DND-41 (cell line): Measurements from ENCODE around the gene CMC2.

Experiments used
- ATAC-seq: fragments of 200-7000 bp; cut with Tn5 transposase; 3 replicates; pipeline ENCODE4 v1.9.1; 2021; ENCODE audit warnings: low read depth; ENCODE audit not compliant: insufficient read depth
- DNase-seq: peaks from one replicate; pipeline ENCODE4 v3.0.0-alpha.2; 2020
- H2AFZ ChIP-seq: 2 replicates; pipeline ENCODE4 v1.6.0; 2012; ENCODE audit warnings: low read depth, low read length
- H3K27ac ChIP-seq: 2 replicates; pipeline ENCODE4 v1.5.1; 2012; ENCODE audit warnings: low read length, inconsistent platforms
- H3K27me3 ChIP-seq: fragments of 200-600 bp; sonication (generic); 2 replicates; pipeline ENCODE4 v1.6.0; 2012; ENCODE audit warnings: low read length, mild to moderate bottlenecking, inconsistent platforms; ENCODE audit not compliant: insufficient read depth, poor library complexity
- H3K36me3 ChIP-seq: 2 replicates; pipeline ENCODE4 v1.5.1; 2012; ENCODE audit warnings: low read length, inconsistent platforms; ENCODE audit not compliant: insufficient read depth
- H3K4me1 ChIP-seq: 2 replicates; pipeline ENCODE4 v1.5.1; 2012; ENCODE audit warnings: mild to moderate bottlenecking, low read length; ENCODE audit not compliant: insufficient read depth
- H3K4me2 ChIP-seq: 2 replicates; pipeline ENCODE4 v1.6.0; 2012; ENCODE audit warnings: mild to moderate bottlenecking, moderate library complexity, low read length, inconsistent platforms; ENCODE audit not compliant: insufficient read depth
- H3K4me3 ChIP-seq, 2 experiments: fragments of 200-600 bp in 1 of 2; shearing (Covaris generic) in 1 of 2; 2 replicates each; pipeline ENCODE4 v1.5.1; 2012 to 2016; ENCODE audit warnings: inconsistent platforms in 2 of 2, low read length in 2 of 2, mild to moderate bottlenecking in 2 of 2, low read depth in 1 of 2, moderate library complexity in 1 of 2
- H3K79me2 ChIP-seq: 2 replicates; pipeline ENCODE4 v1.6.0; 2012; ENCODE audit warnings: low read length, inconsistent platforms; ENCODE audit not compliant: insufficient read depth
- H3K9ac ChIP-seq: 2 replicates; pipeline ENCODE4 v1.6.0; 2012; ENCODE audit warnings: low read depth, mild to moderate bottlenecking, inconsistent platforms, low read length, moderate library complexity
- H3K9me3 ChIP-seq: 2 replicates; pipeline ENCODE4 v1.5.1; 2012; ENCODE audit warnings: low read length, moderate library complexity, mild to moderate bottlenecking, inconsistent platforms; ENCODE audit not compliant: insufficient read depth, severe bottlenecking
- H4K20me1 ChIP-seq: 2 replicates; pipeline ENCODE4 v1.6.0; 2012; ENCODE audit warnings: low read length; ENCODE audit not compliant: insufficient read depth
- CTCF ChIP-seq: IDR thresholded peaks from 2 replicates; pipeline ENCODE4 v1.5.1; 2012; ENCODE audit warnings: borderline replicate concordance, low read length, moderate library complexity, mild to moderate bottlenecking; ENCODE audit not compliant: poor library complexity, severe bottlenecking; ENCODE audit errors: extremely low read depth
- EZH2 ChIP-seq: IDR thresholded peaks from 3 replicates; pipeline ENCODE4 v1.6.1; 2012; ENCODE audit warnings: borderline replicate concordance, low read depth, mild to moderate bottlenecking, moderate library complexity, low read length, inconsistent platforms; ENCODE audit not compliant: severe bottlenecking

CMC2 gene

GRCh38 chr16:80931801-80932707, 74.6 kb downstream of the CMC2 start:
- no peaks in the 10 kb centered on the region for H3K36me3 ChIP-seq
- H3K4me2 ChIP-seq: no peak overlapping the region
- no peaks in the 10 kb centered on the region for H3K9me3 ChIP-seq
- DNase-seq (no peak), ATAC-seq (no peak)
- H3K4me3 ChIP-seq: no peak overlapping the region
- no peaks in the 10 kb centered on the region for H3K4me1 ChIP-seq
- no peak overlapping the region for H3K27ac ChIP-seq
- no peaks in the 10 kb centered on the region; the same call in 1 of the 2 replicates for H4K20me1 ChIP-seq
- H3K27me3 ChIP-seq: no peaks in the 10 kb centered on the region
- no peak overlapping the region for H2AFZ ChIP-seq
- no peak overlapping the region for H3K9ac ChIP-seq
- no peaks in the 10 kb centered on the region for H3K79me2 ChIP-seq
- no peak for TF ChIP-seq CTCF
- TF ChIP-seq EZH2: no peak

- ATAC-seq: peak; percentile 55; the same call in 2 of the 3 replicates
- Histone ChIP-seq H3K27ac (no peak overlapping the region), H4K20me1 (no peaks in the 10 kb centered on the region; the same call in 1 of the 2 replicates), H3K4me3 (no peak overlapping the region), H3K4me2 (no peak overlapping the region), H3K9me3 (no peaks in the 10 kb centered on the region), H2AFZ (no peak overlapping the region), H3K27me3 (no peaks in the 10 kb centered on the region), H3K9ac (no peak overlapping the region), H3K79me2 (no peaks in the 10 kb centered on the region), H3K36me3 (no peaks in the 10 kb centered on the region), H3K4me1 (no peaks in the 10 kb centered on the region)
- peak; percentile 70 for TF ChIP-seq CTCF
- TF ChIP-seq EZH2: no peak
- DNase-seq: peak; percentile 41
Observed at GRCh38 chr16:80924372-80924978, 82.2 kb downstream of the CMC2 start.

GRCh38 chr16:80923356-80923755, 83.3 kb downstream of the CMC2 start:
- Histone ChIP-seq H3K36me3 (no peaks in the 10 kb centered on the region), H4K20me1 (no peaks in the 10 kb centered on the region; the same call in 1 of the 2 replicates), H3K4me2 (no peak overlapping the region), H3K27me3 (no peaks in the 10 kb centered on the region), H3K9ac (no peak overlapping the region), H3K4me3 (no peak overlapping the region), H3K4me1 (no peaks in the 10 kb centered on the region), H3K27ac (no peak overlapping the region), H3K79me2 (no peaks in the 10 kb centered on the region), H3K9me3 (no peaks in the 10 kb centered on the region), H2AFZ (no peak overlapping the region)
- TF ChIP-seq EZH2 (no peak), CTCF (no peak)
- no peak for DNase-seq
- no peak for ATAC-seq
